HG02759 (cell line): ENCODE data around the gene SAP30BP.
A peak's percentile ranks its signal among the peaks of the same experiment; 100 is the strongest.

ENCODE experiments used
- ATAC-seq: cut with Tn5 transposase; IDR thresholded peaks from one replicate; pipeline ENCODE4 v1.9.1; 2021; ENCODE audit warnings: mild to moderate bottlenecking, moderate library complexity; ENCODE audit not compliant: unreplicated experiment

Gene SAP30BP

DNA sequence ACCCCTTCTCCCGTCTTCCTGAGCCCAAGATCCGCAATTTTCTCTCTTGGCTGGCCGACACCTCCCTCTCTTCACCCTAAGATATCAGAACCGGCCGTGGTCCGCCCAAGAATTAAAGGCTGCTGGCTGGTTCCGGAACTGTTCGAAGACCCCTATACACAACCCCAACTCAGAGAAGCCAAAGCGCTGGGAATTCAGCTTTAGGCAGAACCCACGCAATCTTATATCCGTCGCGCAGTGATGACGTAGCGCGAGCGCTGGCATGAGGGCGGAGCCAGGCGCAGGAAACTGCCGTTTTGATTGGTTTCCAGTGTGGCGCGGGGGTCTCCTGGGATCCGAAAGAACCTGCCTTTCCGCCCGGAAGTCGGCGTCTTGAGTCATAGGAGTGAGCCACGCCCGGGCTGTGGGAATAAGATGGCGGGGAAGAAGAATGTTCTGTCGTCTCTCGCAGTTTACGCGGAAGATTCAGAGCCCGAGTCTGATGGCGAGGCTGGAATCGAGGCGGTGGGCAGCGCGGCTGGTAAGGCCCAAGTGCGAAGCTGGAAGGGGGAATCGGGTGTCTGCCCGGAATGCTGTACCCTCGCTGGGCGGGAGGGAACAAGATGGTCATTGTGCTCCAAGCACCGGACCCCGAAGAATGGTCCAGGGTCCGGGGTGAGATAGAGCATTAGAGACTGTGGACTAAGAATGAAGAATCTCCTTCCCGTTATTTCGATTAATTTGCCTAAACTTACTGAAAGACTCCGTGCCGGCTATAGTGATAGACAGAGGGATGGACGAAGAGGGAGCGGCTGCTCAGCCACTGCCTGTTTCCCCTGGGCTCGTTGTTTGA lies at the start of gene SAP30BP, which contains the start of gene RECQL5:
Gene SAP30BP (plus strand): TSS at position 380 of the 832 bp plus-strand sequence. CDS start 35 bp downstream, at position 415.
Gene RECQL5 (minus strand): TSS at position 196 of the 832 bp plus-strand sequence. CDS start 597 bp downstream, outside the sequence.
- peak; percentile 74 for ATAC-seq

GRCh38 chr17:75617675-75618074 lies 49.5 kb upstream of the SAP30BP start:
- ATAC-seq, result no peak

GRCh38 chr17:75619506-75620431 lies 47.4 kb upstream of the SAP30BP start:
- no peak for ATAC-seq

GRCh38 chr17:75621489-75621888 lies 45.6 kb upstream of the SAP30BP start:
- no peak for ATAC-seq

- no peak for ATAC-seq
Observed at GRCh38 chr17:75622076-75622475, 45.1 kb upstream of the SAP30BP start.

GRCh38 chr17:75622771-75623273 lies 44.3 kb upstream of the SAP30BP start:
- ATAC-seq, result no peak

DNA sequence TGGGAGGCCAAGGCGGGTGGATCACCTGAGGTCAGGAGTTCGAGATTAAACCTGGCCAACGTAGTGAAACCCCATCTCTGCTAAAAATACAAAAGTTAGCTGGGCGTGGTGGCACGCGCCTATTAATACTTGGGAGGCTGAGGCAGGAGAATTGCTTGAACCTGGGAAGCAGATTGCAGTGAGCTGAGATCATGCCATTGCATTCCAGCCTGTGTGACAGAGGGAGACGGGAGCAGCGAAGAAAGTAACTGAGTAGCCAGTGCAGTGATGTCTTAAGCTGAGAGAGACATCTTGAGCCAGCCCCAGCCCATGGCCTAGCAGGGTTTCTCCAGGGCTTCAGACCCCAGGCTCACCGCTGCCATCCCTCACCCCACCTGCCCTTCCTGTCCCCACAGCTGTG lies 43.8 kb upstream of the SAP30BP start:
- ATAC-seq, result no peak

- ATAC-seq, result no peak
Observed at GRCh38 chr17:75624021-75624420, 43.1 kb upstream of the SAP30BP start.

DNA sequence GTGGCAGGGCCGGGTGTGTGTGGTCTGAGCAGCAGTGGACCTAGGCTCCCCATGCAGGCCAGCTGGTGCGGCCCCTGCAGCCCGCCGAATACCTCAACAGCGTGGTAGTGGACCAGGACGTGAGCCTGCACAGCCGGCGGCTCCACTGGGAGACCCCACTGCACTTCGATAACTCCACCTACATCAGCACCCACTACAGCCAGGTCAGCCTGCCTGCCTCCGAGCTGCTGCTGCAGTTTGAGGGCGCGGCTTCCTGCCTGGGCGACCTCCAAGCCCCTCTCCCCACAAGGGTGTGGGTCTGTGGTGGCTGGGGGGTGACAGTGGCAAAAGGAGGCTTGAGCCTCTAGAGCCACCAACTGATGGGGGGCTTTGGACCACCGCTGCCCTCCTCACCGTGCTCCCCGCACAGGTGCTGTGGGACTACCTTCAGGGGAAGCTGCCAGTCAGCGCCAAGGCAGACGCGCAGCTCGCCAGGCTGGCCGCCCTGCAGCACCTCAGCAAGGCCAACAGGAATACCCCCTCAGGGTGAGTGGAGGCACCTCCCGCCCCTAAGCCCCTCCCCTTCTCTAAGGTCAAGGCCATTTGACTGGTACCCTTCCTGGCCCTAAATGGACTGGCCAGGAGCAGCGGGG lies 42.3 kb upstream of the SAP30BP start:
- no peak for ATAC-seq

- ATAC-seq, result no peak
Observed at GRCh38 chr17:75625813-75626486, 41.2 kb upstream of the SAP30BP start.

DNA sequence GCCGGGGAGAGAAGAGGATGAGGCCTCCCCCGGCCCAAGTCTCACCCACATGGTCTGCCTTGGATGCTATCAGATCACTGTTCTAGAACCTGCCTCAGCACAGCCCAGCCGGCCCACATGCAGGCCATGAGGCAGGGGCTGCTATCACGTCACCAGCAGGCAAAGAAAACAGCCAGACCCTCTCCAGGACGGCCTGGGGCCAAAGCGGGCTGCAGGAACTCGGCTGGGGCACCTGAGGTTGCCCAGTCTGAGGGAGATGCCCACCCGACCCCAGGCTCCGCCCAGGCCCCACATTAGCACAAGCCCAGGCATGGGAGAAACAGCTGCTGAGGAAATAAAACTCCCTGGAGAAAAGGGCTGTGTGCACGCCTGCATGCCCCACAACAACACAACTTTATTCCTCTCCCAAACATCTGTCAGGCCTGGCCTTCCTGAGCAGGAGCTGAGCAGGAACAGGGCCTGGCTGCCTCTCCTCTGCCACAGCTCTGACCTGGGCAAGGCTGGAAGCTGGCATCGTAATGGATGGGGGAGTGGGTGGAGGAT lies 40.6 kb upstream of the SAP30BP start:
- ATAC-seq, result no peak

DNA sequence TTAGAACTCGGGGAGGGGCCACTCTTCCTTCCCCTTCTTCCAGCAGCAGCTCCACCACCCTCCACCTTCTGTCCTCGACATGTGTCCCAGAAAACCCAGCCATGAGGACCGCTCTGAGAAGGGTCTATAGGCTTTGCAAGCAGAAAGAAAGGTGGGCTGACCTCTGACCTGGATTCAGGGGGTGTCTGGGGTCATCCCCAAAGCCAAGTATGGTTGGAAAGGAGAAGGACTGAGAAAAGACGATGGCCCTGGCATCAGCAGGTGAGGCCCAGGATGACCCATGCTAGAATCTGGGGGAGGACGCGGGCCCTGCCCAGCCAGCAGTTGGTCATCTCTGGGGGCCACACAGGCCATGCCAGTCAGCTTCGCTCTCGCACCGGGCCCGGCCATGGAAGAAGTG lies 40.0 kb upstream of the SAP30BP start:
- no peak for ATAC-seq

GRCh38 chr17:75628425-75628824 lies 38.7 kb upstream of the SAP30BP start:
- no peak for ATAC-seq

- ATAC-seq, result no peak
Observed at GRCh38 chr17:75629157-75629556, 38.0 kb upstream of the SAP30BP start.

DNA sequence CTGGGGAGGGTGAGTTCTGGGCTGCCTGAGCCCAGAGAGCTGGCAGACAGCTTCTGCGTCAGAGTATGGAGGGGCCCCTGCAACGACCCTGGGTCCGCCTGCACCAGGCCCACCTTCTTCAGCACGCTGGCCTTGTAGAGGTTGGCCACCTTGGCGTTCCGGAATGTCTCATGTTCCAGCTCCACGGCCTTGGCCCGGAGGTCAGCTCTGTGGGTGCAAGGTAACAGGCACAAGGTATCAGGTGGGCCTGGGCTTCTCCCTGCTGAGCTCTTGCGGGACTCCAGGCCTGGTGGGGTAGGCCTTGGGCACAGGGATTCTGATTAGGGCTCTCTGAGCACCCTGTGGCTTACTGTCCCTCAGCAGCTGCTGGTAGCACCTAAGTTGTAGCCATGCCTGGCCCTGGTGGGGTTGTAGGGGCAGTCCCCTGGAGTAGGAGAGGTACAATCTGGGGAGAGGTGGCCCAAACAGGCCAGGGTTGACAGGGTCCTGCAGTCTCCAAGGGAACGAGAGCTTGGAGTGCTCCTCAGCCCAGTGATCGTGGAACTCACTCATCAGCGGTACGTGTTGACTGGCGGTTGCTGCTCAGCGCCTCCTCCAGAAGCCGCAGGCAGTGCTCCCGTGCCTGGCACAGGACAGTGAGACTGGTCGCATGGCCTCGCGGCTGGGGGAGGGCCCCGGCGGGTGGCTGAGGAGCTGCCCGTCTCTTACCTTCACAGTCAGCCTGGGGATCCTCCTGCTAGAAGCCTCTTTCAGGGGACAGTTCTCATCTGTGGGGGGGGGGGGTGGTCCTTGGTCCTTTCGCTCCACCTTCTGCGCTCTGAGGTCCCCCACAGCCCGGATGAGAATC lies 36.8 kb upstream of the SAP30BP start:
- ATAC-seq, result no peak

DNA sequence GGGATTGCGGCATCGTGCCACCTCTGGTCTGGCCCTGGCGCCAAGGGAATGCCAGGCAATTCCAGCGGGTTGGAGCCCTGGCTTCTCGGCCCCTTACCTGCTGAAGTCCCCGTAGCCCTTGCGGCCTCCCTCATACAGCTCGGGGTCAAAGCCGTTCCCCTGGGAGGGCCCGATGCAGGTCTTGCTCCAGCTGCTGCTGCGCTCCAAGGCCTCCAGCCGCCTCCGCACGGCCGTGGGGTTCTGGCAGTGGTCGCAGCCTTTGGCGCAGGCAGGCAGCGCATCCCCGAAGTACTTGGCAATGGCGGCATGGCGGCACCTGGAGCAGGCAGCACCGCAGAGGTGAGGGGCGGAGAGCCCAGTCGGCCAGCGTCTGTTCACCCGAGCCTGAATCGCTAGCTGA lies 35.8 kb upstream of the SAP30BP start:
- no peak for ATAC-seq

DNA sequence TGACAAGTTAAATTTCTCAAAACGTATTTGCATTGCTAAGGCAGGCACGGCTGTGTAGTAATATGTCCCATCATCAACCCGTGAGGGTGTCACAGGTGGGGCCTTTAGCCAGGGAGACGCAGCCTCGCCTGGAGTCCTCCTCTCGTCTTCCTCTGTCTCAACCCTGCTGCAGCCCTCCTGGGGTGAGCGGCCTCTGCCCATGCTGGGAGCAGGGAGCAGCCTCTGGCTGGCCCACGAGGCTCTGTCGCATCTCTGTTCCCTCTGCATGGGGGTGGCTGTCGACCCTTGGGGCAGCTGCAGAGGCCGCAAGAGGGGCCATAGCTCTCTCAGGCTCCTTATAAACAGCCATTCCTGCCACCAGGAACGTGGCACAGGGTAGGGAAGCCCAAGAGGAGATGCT lies 34.7 kb upstream of the SAP30BP start:
- no peak for ATAC-seq

DNA sequence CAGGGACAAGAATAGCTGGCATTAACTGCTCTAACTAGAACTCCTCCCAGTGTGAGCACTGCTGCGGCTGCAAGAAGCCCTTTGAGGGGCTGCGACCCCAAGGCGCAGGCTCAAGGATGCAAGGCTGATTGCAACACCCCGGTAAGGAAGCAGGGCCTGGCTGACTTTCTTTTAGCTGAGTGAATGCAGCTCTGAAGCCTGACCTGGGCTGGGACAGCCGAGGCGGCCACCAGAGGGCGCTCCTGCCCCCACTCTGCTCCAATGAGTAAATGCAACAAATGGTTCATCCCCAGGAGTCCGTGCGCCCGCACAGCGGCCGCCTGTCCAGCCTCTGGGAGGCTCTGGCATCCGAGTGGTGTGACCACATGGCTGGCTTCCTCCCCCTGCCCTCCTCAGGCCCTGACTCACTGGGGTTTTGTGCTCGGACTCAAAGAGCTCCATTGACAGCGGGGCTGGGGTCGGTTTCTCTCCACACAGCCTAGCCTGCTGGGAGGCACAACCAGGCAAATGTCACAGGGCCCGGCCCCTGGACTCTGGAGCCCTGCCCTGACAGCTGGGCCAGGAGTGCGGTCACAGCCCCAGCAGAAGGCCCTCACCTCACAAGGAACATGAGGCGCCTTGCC lies 34.2 kb upstream of the SAP30BP start, which contains the start of gene SMIM5:
Gene SMIM5 (plus strand): TSS at position 572 of the 623 bp plus-strand sequence. CDS start 6,768 bp downstream, outside the sequence.
- peak; percentile 60 for ATAC-seq
